Measurements from ENCODE around the gene ADGRV1.

GRCh38 chr5:90601468-90601867 is 42.9 kb downstream of the ADGRV1 start:
- TF ChIP-seq MXI1 (conservative IDR thresholded peaks at IDR 0.05; ENCODE audit: poor library complexity, severe bottlenecking) (no peak), CTCF (IDR thresholded peaks at IDR 0.05; ENCODE audit: poor library complexity, severe bottlenecking) (no peak), RAD21 (conservative IDR thresholded peaks at IDR 0.05) (no peak), POLR2AphosphoS5 (IDR thresholded peaks at IDR 0.05) (no peak), EP300 (conservative IDR thresholded peaks at IDR 0.05; ENCODE audit: poor library complexity, severe bottlenecking) (no peak)
- TF ChIP-seq, protein P1, sequence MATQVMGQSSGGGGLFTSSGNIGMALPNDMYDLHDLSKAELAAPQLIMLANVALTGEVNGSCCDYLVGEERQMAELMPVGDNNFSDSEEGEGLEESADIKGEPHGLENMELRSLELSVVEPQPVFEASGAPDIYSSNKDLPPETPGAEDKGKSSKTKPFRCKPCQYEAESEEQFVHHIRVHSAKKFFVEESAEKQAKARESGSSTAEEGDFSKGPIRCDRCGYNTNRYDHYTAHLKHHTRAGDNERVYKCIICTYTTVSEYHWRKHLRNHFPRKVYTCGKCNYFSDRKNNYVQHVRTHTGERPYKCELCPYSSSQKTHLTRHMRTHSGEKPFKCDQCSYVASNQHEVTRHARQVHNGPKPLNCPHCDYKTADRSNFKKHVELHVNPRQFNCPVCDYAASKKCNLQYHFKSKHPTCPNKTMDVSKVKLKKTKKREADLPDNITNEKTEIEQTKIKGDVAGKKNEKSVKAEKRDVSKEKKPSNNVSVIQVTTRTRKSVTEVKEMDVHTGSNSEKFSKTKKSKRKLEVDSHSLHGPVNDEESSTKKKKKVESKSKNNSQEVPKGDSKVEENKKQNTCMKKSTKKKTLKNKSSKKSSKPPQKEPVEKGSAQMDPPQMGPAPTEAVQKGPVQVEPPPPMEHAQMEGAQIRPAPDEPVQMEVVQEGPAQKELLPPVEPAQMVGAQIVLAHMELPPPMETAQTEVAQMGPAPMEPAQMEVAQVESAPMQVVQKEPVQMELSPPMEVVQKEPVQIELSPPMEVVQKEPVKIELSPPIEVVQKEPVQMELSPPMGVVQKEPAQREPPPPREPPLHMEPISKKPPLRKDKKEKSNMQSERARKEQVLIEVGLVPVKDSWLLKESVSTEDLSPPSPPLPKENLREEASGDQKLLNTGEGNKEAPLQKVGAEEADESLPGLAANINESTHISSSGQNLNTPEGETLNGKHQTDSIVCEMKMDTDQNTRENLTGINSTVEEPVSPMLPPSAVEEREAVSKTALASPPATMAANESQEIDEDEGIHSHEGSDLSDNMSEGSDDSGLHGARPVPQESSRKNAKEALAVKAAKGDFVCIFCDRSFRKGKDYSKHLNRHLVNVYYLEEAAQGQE (IDR thresholded peaks at IDR 0.05; ENCODE audit: borderline replicate concordance), result no peak

All from neural cell (in vitro differentiated cells).